ENCODE data around the gene INAFM2.

The INAFM2 gene

DNA sequence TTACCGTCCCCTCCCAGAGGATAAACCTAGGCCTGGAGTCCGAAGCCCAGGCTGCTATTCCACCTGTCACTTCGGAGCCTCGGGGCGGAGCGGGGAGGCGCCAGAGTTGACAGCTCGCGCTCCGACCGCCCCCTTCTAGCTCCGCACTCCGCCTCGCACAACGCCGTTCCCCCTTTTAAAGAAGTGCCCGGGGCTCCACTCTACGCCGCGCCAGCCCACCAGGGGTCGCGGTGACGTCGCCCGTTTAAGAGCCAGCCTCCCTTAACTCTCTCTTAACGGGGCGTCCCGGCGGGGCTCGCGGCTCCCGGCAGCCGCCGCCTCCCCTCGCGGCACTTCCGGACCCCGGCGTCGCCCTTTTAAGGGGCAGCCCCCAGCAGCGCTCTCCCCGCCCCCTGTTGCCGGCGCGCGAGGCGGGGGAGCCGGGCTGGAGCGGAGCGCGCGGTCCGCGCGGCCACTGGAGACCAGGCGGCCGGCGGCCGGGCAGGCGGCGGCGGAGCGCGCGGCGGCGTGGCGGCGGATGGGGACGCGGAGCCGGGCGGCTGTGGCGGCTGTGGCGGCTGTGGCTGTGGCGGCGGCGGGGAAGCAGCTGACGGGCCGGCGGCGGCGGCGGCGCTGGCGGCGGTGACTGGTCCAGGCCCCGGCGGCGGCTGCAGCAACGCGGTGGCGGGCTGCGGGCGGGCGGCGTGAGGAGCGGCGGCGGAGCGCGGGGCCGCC lies at the start of gene INAFM2:
Gene INAFM2, plus strand, starts transcription at position 454 of the 714 bp plus-strand sequence. CDS start 364 bp downstream, outside the sequence.
- TF ChIP-seq, protein P1, sequence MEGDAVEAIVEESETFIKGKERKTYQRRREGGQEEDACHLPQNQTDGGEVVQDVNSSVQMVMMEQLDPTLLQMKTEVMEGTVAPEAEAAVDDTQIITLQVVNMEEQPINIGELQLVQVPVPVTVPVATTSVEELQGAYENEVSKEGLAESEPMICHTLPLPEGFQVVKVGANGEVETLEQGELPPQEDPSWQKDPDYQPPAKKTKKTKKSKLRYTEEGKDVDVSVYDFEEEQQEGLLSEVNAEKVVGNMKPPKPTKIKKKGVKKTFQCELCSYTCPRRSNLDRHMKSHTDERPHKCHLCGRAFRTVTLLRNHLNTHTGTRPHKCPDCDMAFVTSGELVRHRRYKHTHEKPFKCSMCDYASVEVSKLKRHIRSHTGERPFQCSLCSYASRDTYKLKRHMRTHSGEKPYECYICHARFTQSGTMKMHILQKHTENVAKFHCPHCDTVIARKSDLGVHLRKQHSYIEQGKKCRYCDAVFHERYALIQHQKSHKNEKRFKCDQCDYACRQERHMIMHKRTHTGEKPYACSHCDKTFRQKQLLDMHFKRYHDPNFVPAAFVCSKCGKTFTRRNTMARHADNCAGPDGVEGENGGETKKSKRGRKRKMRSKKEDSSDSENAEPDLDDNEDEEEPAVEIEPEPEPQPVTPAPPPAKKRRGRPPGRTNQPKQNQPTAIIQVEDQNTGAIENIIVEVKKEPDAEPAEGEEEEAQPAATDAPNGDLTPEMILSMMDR (IDR thresholded peaks at IDR 0.05; ENCODE audit: extremely low read depth, insufficient read depth, missing control alignments), result peak; percentile 39
- DNase-seq (ENCODE audit: low spot score), result peak; percentile 99
- in situ Hi-C loops (cut with MboI; ENCODE audit: low pct_unique_long_range_greater_than_20kb, low sequenced_read_pairs, unreplicated experiment), result no loop called here

DNA sequence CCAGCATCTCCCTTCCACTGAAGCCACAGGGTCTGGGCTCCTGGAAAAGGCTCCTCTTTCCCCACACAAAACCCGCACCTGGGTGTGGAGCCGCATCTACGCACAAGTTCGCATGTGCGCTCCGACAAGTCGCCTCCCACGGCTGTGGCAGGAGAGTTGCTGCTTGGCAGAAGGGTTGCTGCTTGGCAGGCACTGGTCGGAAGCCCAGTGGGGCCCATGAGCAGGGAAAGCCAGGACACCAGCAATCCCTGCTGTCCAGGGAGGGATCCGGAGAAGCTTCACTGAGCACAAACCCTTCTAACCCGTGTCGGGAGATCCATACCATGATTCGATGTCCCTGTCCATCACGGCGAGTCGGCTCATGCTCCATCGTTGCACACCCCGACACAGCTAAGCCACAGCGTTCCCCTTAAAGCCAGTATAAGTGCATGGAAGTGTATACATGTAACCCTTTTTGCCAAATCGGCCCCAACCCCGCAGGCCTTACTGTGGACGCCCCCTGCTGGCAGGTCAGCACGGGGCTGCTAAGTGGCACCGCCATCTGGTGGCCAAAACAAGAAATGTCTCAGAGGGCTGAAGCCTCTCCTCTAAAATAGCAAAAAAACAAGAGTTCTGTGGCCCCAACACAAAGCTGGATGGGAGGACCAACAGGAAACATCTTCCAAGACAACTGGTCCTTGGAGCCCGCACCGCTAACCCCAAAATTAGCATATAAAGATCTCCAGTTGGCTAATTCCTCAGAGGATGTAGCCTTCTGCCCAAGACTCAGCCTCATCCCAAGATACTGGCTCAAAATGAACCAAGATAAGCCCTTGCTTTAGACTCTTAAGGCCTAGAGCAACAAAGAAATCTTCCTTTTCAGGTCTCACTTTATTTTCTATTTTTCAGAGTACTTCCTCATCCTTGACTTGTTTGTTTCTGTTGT lies 48.9 kb upstream of the INAFM2 start:
- in situ Hi-C loops (cut with MboI; ENCODE audit: low pct_unique_long_range_greater_than_20kb, low sequenced_read_pairs, unreplicated experiment), result loop anchor here (10.0 kb wide), 1 partner anchor 230 kb away; no protein-coding TSS in a partner anchor
- TF ChIP-seq, protein P1 (IDR thresholded peaks at IDR 0.05; ENCODE audit: extremely low read depth, insufficient read depth, missing control alignments), result peak; percentile 100
- peak; percentile 90 for DNase-seq (ENCODE audit: low spot score)

DNA sequence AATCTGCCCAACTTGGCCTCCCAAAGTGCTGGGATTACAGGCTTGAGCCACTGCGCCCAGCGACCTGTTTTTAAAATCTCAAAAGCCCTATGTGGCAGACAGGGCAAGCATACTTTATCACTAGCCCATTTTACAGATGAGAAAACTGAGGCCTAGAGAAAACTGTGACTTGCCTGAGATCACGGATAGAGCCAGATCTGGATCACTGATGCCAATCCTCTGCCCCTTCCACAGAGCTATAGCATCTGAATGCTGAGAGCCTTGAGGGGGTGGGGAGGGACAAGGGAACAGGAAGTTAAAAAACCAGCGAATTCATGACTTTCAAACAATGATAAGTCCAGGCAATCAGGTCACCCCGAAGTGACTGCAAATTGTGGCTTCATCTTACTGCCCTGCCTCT lies 48.0 kb upstream of the INAFM2 start:
- TF ChIP-seq, protein P1 (IDR thresholded peaks at IDR 0.05; ENCODE audit: extremely low read depth, insufficient read depth, missing control alignments), result no peak
- no peak for DNase-seq (ENCODE audit: low spot score)
- in situ Hi-C loops (cut with MboI; ENCODE audit: low pct_unique_long_range_greater_than_20kb, low sequenced_read_pairs, unreplicated experiment), result loop anchor here (10.0 kb wide), 1 partner anchor 231 kb away; no protein-coding TSS in a partner anchor

DNA sequence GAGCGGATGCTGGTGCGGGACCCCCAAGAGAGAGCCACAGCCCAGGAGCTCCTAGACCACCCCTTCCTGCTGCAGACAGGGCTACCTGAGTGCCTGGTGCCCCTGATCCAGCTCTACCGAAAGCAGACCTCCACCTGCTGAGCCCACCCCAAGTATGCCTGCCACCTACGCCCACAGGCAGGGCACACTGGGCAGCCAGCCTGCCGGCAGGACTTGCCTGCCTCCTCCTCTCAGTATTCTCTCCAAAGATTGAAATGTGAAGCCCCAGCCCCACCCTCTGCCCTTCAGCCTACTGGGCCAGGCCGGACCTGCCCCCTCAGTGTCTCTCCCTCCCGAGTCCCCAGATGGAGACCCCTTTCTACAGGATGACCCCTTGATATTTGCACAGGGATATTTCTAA lies 47.5 kb upstream of the INAFM2 start:
- in situ Hi-C loops (cut with MboI; ENCODE audit: low pct_unique_long_range_greater_than_20kb, low sequenced_read_pairs, unreplicated experiment), result loop anchor here (10.0 kb wide), 1 partner anchor 231 kb away; no protein-coding TSS in a partner anchor
- TF ChIP-seq, protein P1 (IDR thresholded peaks at IDR 0.05; ENCODE audit: extremely low read depth, insufficient read depth, missing control alignments), result no peak
- DNase-seq (ENCODE audit: low spot score), result no peak

DNA sequence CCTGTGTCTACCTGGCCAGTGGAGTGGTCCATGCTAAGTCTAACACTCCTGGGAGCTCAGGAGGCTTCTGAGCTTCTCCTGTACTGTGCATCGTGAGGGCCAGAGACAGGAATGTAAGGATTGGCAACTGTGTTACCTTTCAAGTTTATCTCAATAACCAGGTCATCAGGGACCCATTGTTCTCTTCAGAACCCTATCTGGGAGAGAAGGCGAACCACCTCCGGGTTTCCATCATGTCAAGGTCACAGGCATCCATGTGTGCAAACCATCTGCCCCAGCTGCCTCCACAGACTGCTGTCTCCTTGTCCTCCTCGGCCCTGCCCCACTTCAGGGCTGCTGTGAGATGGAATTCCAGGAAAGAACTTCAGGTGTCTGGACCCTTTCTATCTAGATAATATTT lies 46.6 kb upstream of the INAFM2 start:
- TF ChIP-seq, protein P1 (IDR thresholded peaks at IDR 0.05; ENCODE audit: extremely low read depth, insufficient read depth, missing control alignments), result no peak
- DNase-seq (ENCODE audit: low spot score), result no peak
- in situ Hi-C loops (cut with MboI; ENCODE audit: low pct_unique_long_range_greater_than_20kb, low sequenced_read_pairs, unreplicated experiment), result loop anchor here (10.0 kb wide), 1 partner anchor 232 kb away; no protein-coding TSS in a partner anchor

DNA sequence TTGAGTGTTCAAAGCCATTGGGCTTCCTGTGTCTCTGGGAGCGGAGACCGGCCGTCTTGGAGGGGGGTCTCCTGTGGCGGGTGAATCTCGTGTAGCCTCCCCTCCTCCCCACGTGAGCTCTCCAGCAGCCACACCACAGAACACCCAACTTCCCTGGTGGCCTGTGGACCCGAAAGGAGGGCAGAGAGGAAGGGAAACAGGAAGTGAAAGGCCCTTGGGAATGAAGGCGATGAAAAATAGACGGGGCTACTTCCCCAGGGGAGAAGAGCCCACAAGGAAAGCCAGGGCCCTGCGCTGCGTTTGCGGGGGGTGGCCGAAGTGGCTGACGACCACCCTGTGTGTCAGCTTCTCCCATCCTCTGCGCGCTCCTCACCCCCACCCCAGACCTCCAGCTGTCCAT lies 46.0 kb upstream of the INAFM2 start:
- in situ Hi-C loops (cut with MboI; ENCODE audit: low pct_unique_long_range_greater_than_20kb, low sequenced_read_pairs, unreplicated experiment), result loop anchor here (10.0 kb wide), 1 partner anchor 233 kb away; no protein-coding TSS in a partner anchor
- DNase-seq (ENCODE audit: low spot score), result no peak
- TF ChIP-seq, protein P1 (IDR thresholded peaks at IDR 0.05; ENCODE audit: extremely low read depth, insufficient read depth, missing control alignments), result no peak
